Measurements from ENCODE around the gene TACC2.
"Not testable (repeated sequence)": the region's sequence is repeated elsewhere in the genome, so short reads cannot be mapped to it uniquely, and the experiment has no call there.

TACC2 gene

GRCh38 chr10:122073508-122073907, 84.5 kb downstream of the TACC2 start:
- TF ChIP-seq CTCF (conservative IDR thresholded peaks at IDR 0.05) = no peak
- H3K27ac ChIP-seq = no peak overlapping the region

- TF ChIP-seq CTCF (conservative IDR thresholded peaks at IDR 0.05) = no peak
- no peak overlapping the region for H3K27ac ChIP-seq
These were observed 86.2 kb downstream of the TACC2 start for GRCh38 chr10:122075171-122075570.

GRCh38 chr10:122075876-122076275, 86.9 kb downstream of the TACC2 start:
- not testable (repeated sequence) for H3K27ac ChIP-seq

- no peak for TF ChIP-seq CTCF (conservative IDR thresholded peaks at IDR 0.05)
- H3K27ac ChIP-seq = no peak overlapping the region
These were observed 88.4 kb downstream of the TACC2 start for GRCh38 chr10:122077311-122077875.

- H3K27ac ChIP-seq = no peak overlapping the region
- no peak for TF ChIP-seq CTCF (conservative IDR thresholded peaks at IDR 0.05)
These were observed 89.4 kb downstream of the TACC2 start for GRCh38 chr10:122078326-122078725.

GRCh38 chr10:122078965-122079795, 90.2 kb downstream of the TACC2 start:
- TF ChIP-seq CTCF (conservative IDR thresholded peaks at IDR 0.05) = no peak
- no peak overlapping the region for H3K27ac ChIP-seq

GRCh38 chr10:122082616-122083477, 93.9 kb downstream of the TACC2 start:
- H3K27ac ChIP-seq = no peak overlapping the region
- no peak for TF ChIP-seq CTCF (conservative IDR thresholded peaks at IDR 0.05)
